ENCODE results near the gene GRIK3.

DNA sequence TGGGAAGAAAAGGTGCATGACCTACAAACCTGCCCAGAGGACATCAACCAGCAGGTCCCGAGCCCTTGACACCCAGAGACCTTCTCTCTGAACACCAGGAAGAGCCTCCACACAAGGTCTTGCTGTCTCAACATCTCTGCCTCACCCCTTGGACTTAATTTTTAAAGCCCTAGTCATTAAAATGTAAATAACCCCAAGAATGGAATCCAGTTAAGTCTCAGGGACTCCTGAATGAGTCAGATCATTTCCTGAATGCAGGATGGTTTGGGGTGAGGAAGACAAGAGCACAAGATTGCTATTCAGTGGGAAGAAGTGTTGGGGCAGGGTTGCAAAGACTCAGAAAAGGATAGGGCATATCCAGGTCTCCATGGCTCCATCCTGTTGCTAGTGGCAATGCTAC lies 17.8 kb upstream of the GRIK3 start:
- no peak for TF ChIP-seq CTCF (conservative IDR thresholded peaks at IDR 0.05 in 1 of 2, IDR thresholded peaks at IDR 0.05 in 1 of 2; ENCODE audit: low read depth in 1 of 2, low read length in 2 of 2)
- TF ChIP-seq EZH2 (IDR thresholded peaks at IDR 0.05; ENCODE audit: low read length, missing control alignments): no peak

Measured in fibroblast of lung (primary cell).